ENCODE measurements around the gene AKAP12. TPM values are rescaled to one million over a fixed set of nuclear protein-coding genes. Genes with fewer than 3 reads are reported as not detected.

Gene AKAP12
- total and polyA plus RNA-seq, 2 donors (not counting 1 experiment from before 2014, with no cell fraction given) = 0.04 to 0.22 TPM

GRCh38 chr6:151317103-151317994 lies 77.6 kb downstream of the AKAP12 start:
- DNase-seq (no peak), ATAC-seq (ENCODE audit: low read depth) (no peak)
- POLR2A ChIA-PET = no interaction called here
- no peaks in the 10 kb centered on the region for H3K4me1 Mint-ChIP-seq
- Histone ChIP-seq H3K4me1 (ENCODE audit: control insufficient read depth in 2 of 2, insufficient read depth in 2 of 2, low read length in 2 of 2) (no peaks in the 10 kb centered on the region), H3K4me2 (replicated peaks; ENCODE audit: low read depth, low read length, poor library complexity, severe bottlenecking) (no peak overlapping the region), H2AFZ (ENCODE audit: insufficient read depth, low read depth, low read length, poor library complexity, severe bottlenecking) (no peak overlapping the region), H3K4me3 (ENCODE audit: control extremely low read depth in 1 of 5, extremely low read depth in 1 of 5, insufficient read depth in 1 of 5, low read depth in 2 of 5, low read length in 4 of 5) (no peak overlapping the region), H3K27me3 (replicated peaks in 1 of 4; ENCODE audit: control extremely low read depth in 1 of 4, control insufficient read depth in 3 of 4, insufficient read depth in 4 of 4, low read length in 3 of 4) (no peaks in the 10 kb centered on the region), H3K9ac (ENCODE audit: low read length) (no peak overlapping the region), H4K20me1 (ENCODE audit: control insufficient read depth, insufficient read depth, low read length, poor library complexity, severe bottlenecking) (no peaks in the 10 kb centered on the region), H3K27ac (ENCODE audit: low read length in 2 of 2) (no peak overlapping the region), H3K9me3 (ENCODE audit: control extremely low read depth in 1 of 3, control insufficient read depth in 2 of 3, insufficient read depth in 1 of 3, low read length in 2 of 3) (peaks cover 2 to 20% (median 9%) of the 10 kb centered on the region in 3 donors), H3K79me2 (ENCODE audit: control insufficient read depth, insufficient read depth, low read length) (no peaks in the 10 kb centered on the region), H3K36me3 (replicated peaks in 1 of 2; ENCODE audit: control extremely low read depth in 1 of 2, control insufficient read depth in 1 of 2, extremely low read depth in 1 of 2, insufficient read depth in 2 of 2, low read length in 1 of 2) (no peaks in the 10 kb centered on the region)
- peaks cover 14% of the 10 kb centered on the region for H3K27me3 Mint-ChIP-seq
- H3K27ac Mint-ChIP-seq = no peak overlapping the region
- peaks cover 6% of the 10 kb centered on the region for H3K9me3 Mint-ChIP-seq (ENCODE audit: insufficient read depth)
- intact Hi-C loops (cut with micrococcal nuclease) = no loop called here
- CTCF ChIA-PET = interaction anchor here (1.2 to 1.4 kb wide), 2 partner anchors 9 to 17 kb away, joined by 3 to 5 read pairs; no protein-coding TSS in a partner anchor
- 86% methylated on average over 1 of the region's 2 CpGs for WGBS (ENCODE audit: insufficient coverage)
- TF ChIP-seq EZH2 (IDR thresholded peaks at IDR 0.05; ENCODE audit: borderline replicate concordance, insufficient read depth, low read depth, low read length, poor library complexity, severe bottlenecking) (no peak), CTCF (IDR thresholded peaks at IDR 0.05) (no peak)
- H3K4me3 Mint-ChIP-seq = no peak overlapping the region

- Histone ChIP-seq H3K4me3 (ENCODE audit: control extremely low read depth in 1 of 5, extremely low read depth in 1 of 5, insufficient read depth in 1 of 5, low read depth in 2 of 5, low read length in 4 of 5) (no peak overlapping the region), H3K27me3 (replicated peaks in 1 of 4; ENCODE audit: control extremely low read depth in 1 of 4, control insufficient read depth in 3 of 4, insufficient read depth in 4 of 4, low read length in 3 of 4) (no peaks in the 10 kb centered on the region), H2AFZ (ENCODE audit: insufficient read depth, low read depth, low read length, poor library complexity, severe bottlenecking) (no peak overlapping the region), H3K9ac (ENCODE audit: low read length) (no peak overlapping the region), H3K4me1 (ENCODE audit: control insufficient read depth in 2 of 2, insufficient read depth in 2 of 2, low read length in 2 of 2) (no peaks in the 10 kb centered on the region), H3K36me3 (replicated peaks in 1 of 2; ENCODE audit: control extremely low read depth in 1 of 2, control insufficient read depth in 1 of 2, extremely low read depth in 1 of 2, insufficient read depth in 2 of 2, low read length in 1 of 2) (no peaks in the 10 kb centered on the region), H4K20me1 (ENCODE audit: control insufficient read depth, insufficient read depth, low read length, poor library complexity, severe bottlenecking) (no peaks in the 10 kb centered on the region), H3K27ac (ENCODE audit: low read length in 2 of 2) (no peak overlapping the region), H3K4me2 (replicated peaks; ENCODE audit: low read depth, low read length, poor library complexity, severe bottlenecking) (no peak overlapping the region), H3K79me2 (ENCODE audit: control insufficient read depth, insufficient read depth, low read length) (no peaks in the 10 kb centered on the region), H3K9me3 (ENCODE audit: control extremely low read depth in 1 of 3, control insufficient read depth in 2 of 3, insufficient read depth in 1 of 3, low read length in 2 of 3) (peaks cover 2 to 20% (median 9%) of the 10 kb centered on the region in 3 donors)
- no peak for DNase-seq
- TF ChIP-seq CTCF (IDR thresholded peaks at IDR 0.05) (no peak), EZH2 (IDR thresholded peaks at IDR 0.05; ENCODE audit: borderline replicate concordance, insufficient read depth, low read depth, low read length, poor library complexity, severe bottlenecking) (no peak)
- no peak overlapping the region for H3K4me3 Mint-ChIP-seq
- no peaks in the 10 kb centered on the region for H3K4me1 Mint-ChIP-seq
- CTCF ChIA-PET = interaction anchor here (1.2 kb wide), 1 partner anchor 8 kb away, joined by 3 read pairs; no protein-coding TSS in a partner anchor
- 100% methylated on average over 2 of the region's 3 CpGs for WGBS (ENCODE audit: insufficient coverage)
- peaks cover 6% of the 10 kb centered on the region for H3K9me3 Mint-ChIP-seq (ENCODE audit: insufficient read depth)
- intact Hi-C loops (cut with micrococcal nuclease) = no loop called here
- no peak for ATAC-seq (ENCODE audit: low read depth)
- peaks cover 21% of the 10 kb centered on the region for H3K27me3 Mint-ChIP-seq
- POLR2A ChIA-PET = no interaction called here
- no peak overlapping the region for H3K27ac Mint-ChIP-seq
These were observed 78.2 kb downstream of the AKAP12 start for GRCh38 chr6:151317995-151318365.

Measured in B cell (primary cell).